H1 (cell line): ENCODE measurements around the gene TTC27. TPM values are rescaled to one million over a fixed set of nuclear protein-coding genes. Genes with fewer than 3 reads are reported as not detected.

Source experiments
- CHD7 ChIP-seq: fragments of 300-600 bp; sonication (generic); IDR thresholded peaks from 2 replicates; pipeline ENCODE4 v1.7.1; 2012; ENCODE audit warnings: low read length, moderate library complexity, mild to moderate bottlenecking, inconsistent platforms; ENCODE audit not compliant: insufficient replicate concordance
- SIN3A ChIP-seq, 2 experiments: IDR thresholded peaks in 1 of 2; conservative IDR thresholded peaks in 1 of 2; 2 replicates each; pipeline ENCODE4 v1.6.1; 2011 to 2012; ENCODE audit warnings: low read length in 2 of 2, improper control_type of control experiment in 1 of 2, low read depth in 1 of 2, mild to moderate bottlenecking in 1 of 2
- polyA plus RNA-seq, 7 experiments: library from polyadenylated mRNA; depleted of rRNA in 3 of 7; stranded (reverse) in 5 of 7; unstranded in 2 of 7; fragments of >200 nt in 5 of 7; fragments of 200-250 nt in 2 of 7; gene quantifications; 1 replicate in 5 of 7; 2 replicates in 1 of 7; 4 replicates in 1 of 7; pipeline versions ENCODE4 v1.2.1 to v1.2.3, GENCODE V29; 2011 to 2013; ENCODE audit warnings: missing spikeins in 2 of 7, mixed read lengths in 2 of 7
- total RNA-seq: library from RNA; stranded (reverse); fragmentation: NEBNext Ultra II Directional; extraction: Animal tissue kit (Norgen Biotek cat#: 25700); gene quantifications from 2 replicates; pipeline ENCODE4 v1.2.1, GENCODE V29; 2021

Gene TTC27
- total and polyA plus RNA-seq, 2 of the 8 experiments (the other 6 are each of a cell fraction or from before 2014, with no cell fraction given), result 13.8 to 29.1 TPM

GRCh38 chr2:32739664-32740063 lies 111.8 kb downstream of the TTC27 start (continued):
- TF ChIP-seq CHD7, result no peak
- no peak for TF ChIP-seq SIN3A (conservative IDR thresholded peaks at IDR 0.05 in 1 of 2, IDR thresholded peaks at IDR 0.05 in 1 of 2; ENCODE audit: low read depth in 1 of 2, low read length in 2 of 2)
